ENCODE measurements around the gene TAS1R2. TPM values are rescaled to one million over a fixed set of nuclear protein-coding genes. Genes with fewer than 3 reads are reported as not detected.
A peak's percentile ranks its signal among the peaks of the same experiment; 100 is the strongest.

The TAS1R2 gene
- total and polyA plus RNA-seq, 2 experiments from 2014 or later: not detected

GRCh38 chr1:18794561-18794960, 64.9 kb downstream of the TAS1R2 start:
- peak overlapping the region; percentile 96 for H2AFZ ChIP-seq
- H3K4me2 ChIP-seq: peak overlapping the region; percentile 6; the same call in 1 of the 2 replicates
- no peak for TF ChIP-seq REST (IDR thresholded peaks at IDR 0.05; ENCODE audit: unreplicated experiment)
- 0 out of 2 replicates have a peak, but pooled peaks have one; percentile 22 for TF ChIP-seq ZNF462 (CRISPR knock-in tag; IDR thresholded peaks at IDR 0.05)
- peak; percentile 59 to 64 for TF ChIP-seq CTCF (conservative IDR thresholded peaks at IDR 0.05; ENCODE audit: low read depth in 2 of 2)
- H3K79me2 ChIP-seq (replicated peaks; ENCODE audit: insufficient read depth): no peaks in the 10 kb centered on the region
- no peak overlapping the region for H3K4me3 ChIP-seq
- H4K20me1 ChIP-seq (replicated peaks; ENCODE audit: insufficient read depth): no peaks in the 10 kb centered on the region
- DNase-seq (ENCODE audit: low spot score) (peak; percentile 87), ATAC-seq (peak; percentile 93)
- Mint-ChIP-seq H3K9me3 (no peaks in the 10 kb centered on the region), H3K27me3 (ENCODE audit: insufficient read depth, low read depth, poor library complexity) (peaks cover 20% of the 10 kb centered on the region), H3K4me1 (peaks cover 18% of the 10 kb centered on the region), H3K4me3 (no peak overlapping the region; the same call in 2 of the 3 replicates), H3K27ac (peak overlapping the region; percentile 36; the same call in 1 of the 2 replicates), H3K36me3 (ENCODE audit: low read depth) (no peaks in the 10 kb centered on the region)
- H3K4me1 ChIP-seq (ENCODE audit: insufficient read depth): peaks cover 10% of the 10 kb centered on the region
- H3K36me3 ChIP-seq (ENCODE audit: insufficient read depth): no peaks in the 10 kb centered on the region
- H3K9me2 ChIP-seq (ENCODE audit: insufficient read depth): no peaks in the 10 kb centered on the region
- no peak overlapping the region for H3K27ac ChIP-seq (ENCODE audit: low read depth)
- H3F3A ChIP-seq (replicated peaks; ENCODE audit: low read depth): 0 out of 2 replicates have a peak, but pooled peaks cover 2% of the 10 kb centered on the region
- no peaks in the 10 kb centered on the region for H3K27me3 ChIP-seq (ENCODE audit: insufficient read depth)

Measured in GM23338 (cell line).